ENCODE results near the gene ZC3H6.

- TF ChIP-seq CTCF (IDR thresholded peaks at IDR 0.05; ENCODE audit: insufficient read depth, low read length), result no peak
- no peak for TF ChIP-seq POLR2AphosphoS5 (IDR thresholded peaks at IDR 0.05; ENCODE audit: low read depth)
Measured at GRCh38 chr2:112339986-112340385, 64.6 kb downstream of the ZC3H6 start.
